ENCODE measurements around the gene LAMTOR4. TPM values are rescaled to one million over a fixed set of nuclear protein-coding genes. Genes with fewer than 3 reads are reported as not detected.
"Not testable (repeated sequence)": the region's sequence is repeated elsewhere in the genome, so short reads cannot be mapped to it uniquely, and the experiment has no call there.

LAMTOR4 gene
- total RNA-seq, 6 experiments from 2014 or later = 35.8 to 66.6 (median 44.9) TPM

DNA sequence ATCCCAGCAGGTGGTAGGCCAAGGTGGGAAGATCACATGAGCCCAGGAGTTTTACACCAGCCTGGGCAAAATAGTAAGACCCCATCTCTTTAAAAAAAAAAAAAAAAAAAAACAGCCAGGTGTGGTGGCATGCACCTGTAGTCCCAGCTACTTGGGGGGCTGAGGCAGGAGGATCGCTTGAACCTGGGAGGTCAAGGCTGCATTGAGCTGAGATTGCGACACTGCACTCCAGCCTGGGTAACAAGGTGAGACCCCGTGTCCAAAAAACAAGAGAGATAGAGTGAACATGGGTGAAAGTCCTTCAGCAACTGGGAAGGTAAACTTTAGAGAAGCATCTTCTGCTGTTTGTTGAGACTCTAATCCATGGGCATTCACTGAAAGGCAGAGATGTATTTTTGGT lies 6.3 kb upstream of the LAMTOR4 start:
- no peak for ATAC-seq
- no peak overlapping the region for H3K27ac ChIP-seq

DNA sequence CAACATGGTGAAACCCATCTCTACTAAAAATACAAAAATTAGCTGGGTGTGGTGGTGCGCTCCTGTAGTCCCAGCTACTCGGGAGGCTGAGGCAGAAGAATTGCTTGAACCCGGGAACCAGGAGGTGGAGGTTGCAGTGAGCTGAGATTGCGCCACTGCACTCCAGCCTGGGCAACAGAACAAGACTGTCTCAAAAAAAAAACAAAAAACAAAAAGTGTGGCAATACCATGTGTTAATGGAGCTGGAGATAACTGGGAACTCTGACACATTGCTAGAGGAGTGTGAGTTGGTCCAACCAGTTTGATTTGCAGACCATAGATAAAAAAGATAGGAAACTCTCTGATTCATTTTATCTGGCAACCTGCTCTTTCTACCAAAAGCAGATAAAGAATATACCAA lies 2.4 kb upstream of the LAMTOR4 start:
- H3K27me3 ChIP-seq; H3K4me3 ChIP-seq; H3K27ac ChIP-seq; H3K9me3 ChIP-seq; DNase-seq; intact Hi-C loops (cut with DNase I); H3K36me3 ChIP-seq: not testable (repeated sequence)
- peaks cover 0 to 35% (median 0%) of the 10 kb centered on the region in 4 donors for H3K4me1 ChIP-seq
- 17% methylated on average over 4 of the region's 4 CpGs for WGBS (ENCODE audit: insufficient coverage, low coverage, low lambda C conversion rate, missing lambda C conversion rate)
- peak in 2 of 4 donors; percentile 6 to 23 for ATAC-seq

More for the DNA sequence above, 6.3 kb upstream of the LAMTOR4 start:
- 65% methylated on average over 3 of the region's 3 CpGs for WGBS (ENCODE audit: insufficient coverage, low coverage, low lambda C conversion rate, missing lambda C conversion rate)
- Histone ChIP-seq H3K4me1 (peaks cover 0 to 23% (median 0%) of the 10 kb centered on the region in 4 donors), H3K27me3 (no peaks in the 10 kb centered on the region), H3K4me3 (no peak overlapping the region), H3K9me3 (no peaks in the 10 kb centered on the region), H3K36me3 (no peaks in the 10 kb centered on the region)
- intact Hi-C loops (cut with DNase I) = no loop called here
- TF ChIP-seq POLR2A (IDR thresholded peaks at IDR 0.05) = no peak
- TF ChIP-seq, protein P1, sequence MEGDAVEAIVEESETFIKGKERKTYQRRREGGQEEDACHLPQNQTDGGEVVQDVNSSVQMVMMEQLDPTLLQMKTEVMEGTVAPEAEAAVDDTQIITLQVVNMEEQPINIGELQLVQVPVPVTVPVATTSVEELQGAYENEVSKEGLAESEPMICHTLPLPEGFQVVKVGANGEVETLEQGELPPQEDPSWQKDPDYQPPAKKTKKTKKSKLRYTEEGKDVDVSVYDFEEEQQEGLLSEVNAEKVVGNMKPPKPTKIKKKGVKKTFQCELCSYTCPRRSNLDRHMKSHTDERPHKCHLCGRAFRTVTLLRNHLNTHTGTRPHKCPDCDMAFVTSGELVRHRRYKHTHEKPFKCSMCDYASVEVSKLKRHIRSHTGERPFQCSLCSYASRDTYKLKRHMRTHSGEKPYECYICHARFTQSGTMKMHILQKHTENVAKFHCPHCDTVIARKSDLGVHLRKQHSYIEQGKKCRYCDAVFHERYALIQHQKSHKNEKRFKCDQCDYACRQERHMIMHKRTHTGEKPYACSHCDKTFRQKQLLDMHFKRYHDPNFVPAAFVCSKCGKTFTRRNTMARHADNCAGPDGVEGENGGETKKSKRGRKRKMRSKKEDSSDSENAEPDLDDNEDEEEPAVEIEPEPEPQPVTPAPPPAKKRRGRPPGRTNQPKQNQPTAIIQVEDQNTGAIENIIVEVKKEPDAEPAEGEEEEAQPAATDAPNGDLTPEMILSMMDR (IDR thresholded peaks at IDR 0.05) = no peak
- no peak for DNase-seq

DNA sequence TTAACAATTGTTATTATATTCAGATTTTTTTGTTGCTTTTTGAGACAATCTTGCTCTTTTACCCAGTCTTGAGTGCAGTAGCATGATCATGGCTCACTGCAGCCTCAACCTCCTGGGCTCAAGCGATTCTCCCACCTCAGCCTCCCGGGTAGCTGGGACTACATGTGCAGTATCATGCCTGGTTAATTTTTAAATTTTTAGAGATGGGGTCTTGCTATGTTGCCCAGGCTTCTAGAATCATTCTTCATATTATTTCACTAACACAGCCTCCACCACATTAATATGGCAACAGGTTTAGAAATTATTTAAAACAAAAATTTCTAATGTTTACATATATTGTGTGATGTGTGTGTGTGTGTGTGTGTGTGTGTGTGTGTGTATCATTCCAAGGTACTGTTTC lies 1.4 kb upstream of the LAMTOR4 start:
- intact Hi-C loops (cut with DNase I) = no loop called here
- Histone ChIP-seq H3K4me3 (no peak overlapping the region), H3K9me3 (no peaks in the 10 kb centered on the region), H3K27ac (no peak overlapping the region), H3K27me3 (no peaks in the 10 kb centered on the region), H3K36me3 (no peaks in the 10 kb centered on the region), H3K4me1 (peaks cover 0 to 25% (median 0%) of the 10 kb centered on the region in 4 donors)
- DNase-seq (no peak), ATAC-seq (no peak)
- TF ChIP-seq, protein P1 (IDR thresholded peaks at IDR 0.05) = no peak
- WGBS (ENCODE audit: insufficient coverage, low coverage, low lambda C conversion rate, missing lambda C conversion rate) = 100% methylated on average over 2 of the region's 2 CpGs

DNA sequence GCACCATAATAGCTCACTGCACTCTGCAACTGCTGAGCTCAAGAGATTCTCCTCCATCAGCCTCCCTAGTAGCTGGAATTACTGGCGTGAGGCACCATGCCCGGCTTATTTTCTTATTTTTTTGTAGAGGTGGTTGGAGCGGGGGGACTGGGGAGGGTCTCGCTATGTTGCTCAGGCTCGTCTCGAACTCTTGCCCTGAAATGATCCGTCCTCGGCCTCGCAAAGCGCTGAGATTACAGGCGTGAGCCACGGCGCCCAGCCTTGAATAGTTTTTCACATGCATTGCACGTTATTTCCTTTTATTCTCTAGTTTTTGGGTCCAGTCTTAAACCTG lies 526 bp upstream of the LAMTOR4 start:
- Histone ChIP-seq H3K36me3 (no peaks in the 10 kb centered on the region), H3K4me1 (peaks cover 0 to 19% (median 0%) of the 10 kb centered on the region in 4 donors), H3K4me3 (peak overlapping the region; percentile 31 to 88 (median 66)), H3K9me3 (no peaks in the 10 kb centered on the region), H3K27ac (peak overlapping the region in 2 of 3 donors; percentile 58 to 60), H3K27me3 (no peaks in the 10 kb centered on the region)
- TF ChIP-seq, protein P1 (IDR thresholded peaks at IDR 0.05) = no peak
- TF ChIP-seq POLR2A (IDR thresholded peaks at IDR 0.05) = no peak
- 36% methylated on average over 12 of the region's 14 CpGs for WGBS (ENCODE audit: insufficient coverage, low coverage, low lambda C conversion rate, missing lambda C conversion rate)
- intact Hi-C loops (cut with DNase I) = no loop called here
- ATAC-seq (no peak), DNase-seq (no peak)

DNA sequence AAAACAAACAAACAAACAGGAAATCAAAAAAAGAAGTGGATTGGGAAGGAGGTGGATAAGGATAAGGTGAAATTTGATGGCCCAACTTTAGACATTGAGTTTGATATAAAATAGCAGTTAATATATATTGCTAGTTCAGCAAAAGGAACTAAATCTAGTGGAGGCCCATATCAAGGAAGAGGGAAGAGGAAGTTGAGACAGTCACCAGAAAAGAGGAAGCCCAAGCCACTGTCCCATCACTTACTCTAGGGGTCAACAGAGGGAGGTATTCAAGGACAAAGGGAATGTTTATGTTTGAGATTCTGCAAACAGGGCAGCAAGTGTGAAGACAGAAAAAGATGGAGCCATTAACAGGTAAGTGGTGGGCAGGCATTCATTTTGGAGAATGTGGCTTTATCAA lies 3.7 kb downstream of the LAMTOR4 start:
- no peaks in the 10 kb centered on the region for H3K9me3 ChIP-seq
- DNase-seq (no peak), ATAC-seq (no peak)
- intact Hi-C loops (cut with DNase I) = loop anchor here in 1 of 2 donors (5.0 kb wide), 1 partner anchor 55 kb away; no protein-coding TSS in a partner anchor
- no peaks in the 10 kb centered on the region for H3K27me3 ChIP-seq
- no peak overlapping the region for H3K27ac ChIP-seq
- H3K4me3 ChIP-seq = no peak overlapping the region
- H3K4me1 ChIP-seq = peaks cover 0 to 20% (median 0%) of the 10 kb centered on the region in 4 donors
- peaks cover 0 to 18% (median 4%) of the 10 kb centered on the region in 4 donors for H3K36me3 ChIP-seq
- TF ChIP-seq, protein P1 (IDR thresholded peaks at IDR 0.05) = no peak
- no peak for TF ChIP-seq POLR2A (IDR thresholded peaks at IDR 0.05)
